GM13976 (cell line): ENCODE measurements around the gene BFSP1.

Experiments used
- DNase-seq: peaks from one replicate; pipeline ENCODE4 v3.0.0; 2012; ENCODE audit warnings: low spot score
- in situ Hi-C: fragments of 300-500 bp; cut with MboI; formaldehyde crosslinking; loops from one replicate; pipeline ENCODE4 v1.12.0; 2022; ENCODE audit warnings: low sequenced_read_pairs, mixed read lengths, inconsistent platforms; ENCODE audit not compliant: unreplicated experiment
- TF ChIP-seq, protein P1 (sequence below): IDR thresholded peaks from 2 replicates; pipeline ENCODE4 v1.5.1; 2012; ENCODE audit warnings: borderline replicate concordance, mild to moderate bottlenecking; ENCODE audit not compliant: insufficient read depth; ENCODE audit errors: extremely low read depth, missing control alignments, control extremely low read depth

BFSP1 gene

DNA sequence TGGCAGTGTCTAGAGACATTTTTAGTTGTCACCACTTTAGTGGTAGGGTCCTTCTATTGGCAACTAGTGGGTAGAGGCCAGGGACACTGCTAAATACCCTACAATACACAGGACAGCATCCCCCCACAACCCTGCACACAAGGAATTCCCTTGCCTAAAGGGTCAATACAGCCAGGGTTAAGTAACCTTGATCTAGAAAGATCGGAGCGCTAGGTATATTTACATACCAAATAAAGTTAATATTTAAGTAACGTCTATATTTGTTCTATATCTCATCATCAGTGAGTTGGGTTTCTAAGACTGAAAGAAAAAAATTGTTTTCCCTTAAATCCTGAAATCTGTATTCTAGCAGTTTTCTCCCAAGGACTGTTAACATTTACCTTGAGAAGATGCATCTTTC is 16.1 kb downstream of the BFSP1 start:
- in situ Hi-C loops = loop anchor here (25.0 kb wide), 1 partner anchor 747 kb away; no protein-coding TSS in a partner anchor
- no peak for DNase-seq
- TF ChIP-seq, protein P1, sequence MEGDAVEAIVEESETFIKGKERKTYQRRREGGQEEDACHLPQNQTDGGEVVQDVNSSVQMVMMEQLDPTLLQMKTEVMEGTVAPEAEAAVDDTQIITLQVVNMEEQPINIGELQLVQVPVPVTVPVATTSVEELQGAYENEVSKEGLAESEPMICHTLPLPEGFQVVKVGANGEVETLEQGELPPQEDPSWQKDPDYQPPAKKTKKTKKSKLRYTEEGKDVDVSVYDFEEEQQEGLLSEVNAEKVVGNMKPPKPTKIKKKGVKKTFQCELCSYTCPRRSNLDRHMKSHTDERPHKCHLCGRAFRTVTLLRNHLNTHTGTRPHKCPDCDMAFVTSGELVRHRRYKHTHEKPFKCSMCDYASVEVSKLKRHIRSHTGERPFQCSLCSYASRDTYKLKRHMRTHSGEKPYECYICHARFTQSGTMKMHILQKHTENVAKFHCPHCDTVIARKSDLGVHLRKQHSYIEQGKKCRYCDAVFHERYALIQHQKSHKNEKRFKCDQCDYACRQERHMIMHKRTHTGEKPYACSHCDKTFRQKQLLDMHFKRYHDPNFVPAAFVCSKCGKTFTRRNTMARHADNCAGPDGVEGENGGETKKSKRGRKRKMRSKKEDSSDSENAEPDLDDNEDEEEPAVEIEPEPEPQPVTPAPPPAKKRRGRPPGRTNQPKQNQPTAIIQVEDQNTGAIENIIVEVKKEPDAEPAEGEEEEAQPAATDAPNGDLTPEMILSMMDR = no peak

DNA sequence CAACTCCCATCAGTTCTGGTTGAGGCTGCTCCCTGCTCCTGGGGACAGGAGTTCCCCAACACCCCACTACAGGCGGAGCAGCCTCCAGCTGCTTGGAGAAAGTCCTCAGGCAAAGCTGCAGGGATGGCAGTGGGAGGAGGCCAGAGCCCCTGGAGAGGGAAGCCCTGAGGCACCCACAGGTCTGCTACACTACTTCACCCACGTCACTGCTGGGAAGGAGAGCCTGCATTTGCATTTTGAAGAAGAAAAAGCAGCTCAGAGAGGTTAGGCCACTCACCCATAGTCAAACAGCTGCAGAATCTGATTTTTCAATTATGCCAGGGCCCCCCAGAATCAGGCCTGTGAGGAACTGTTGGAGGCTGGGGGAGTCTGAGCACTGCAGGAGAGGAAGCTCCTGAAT is 17.2 kb downstream of the BFSP1 start:
- DNase-seq = no peak
- TF ChIP-seq, protein P1 = no peak
- in situ Hi-C loops = loop anchor here (25.0 kb wide), 1 partner anchor 748 kb away; no protein-coding TSS in a partner anchor

GRCh38 chr20:17511401-17511800 is 19.8 kb downstream of the BFSP1 start:
- in situ Hi-C loops = loop anchor here (25.0 kb wide), 1 partner anchor 751 kb away; no protein-coding TSS in a partner anchor
- DNase-seq = no peak
- TF ChIP-seq, protein P1 = no peak

DNA sequence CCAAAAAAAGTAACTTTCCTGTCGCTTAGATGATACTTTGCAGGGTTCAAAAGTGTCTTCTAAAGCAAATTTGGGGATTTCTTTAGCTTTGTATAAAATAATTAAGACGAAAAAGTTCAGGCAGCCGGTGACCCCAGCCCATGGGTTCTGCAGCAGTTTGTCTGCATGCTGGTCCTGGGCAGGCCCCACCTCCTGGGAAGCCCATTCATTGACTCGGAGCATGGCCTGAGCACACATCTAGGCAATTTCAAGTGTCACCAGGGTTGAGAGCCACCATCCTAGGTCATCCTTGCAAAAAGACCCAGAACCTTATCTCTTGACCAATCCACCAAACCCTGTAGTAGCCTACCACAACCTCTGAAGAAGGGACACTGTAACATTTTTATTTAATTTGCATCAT is 20.6 kb downstream of the BFSP1 start:
- in situ Hi-C loops = loop anchor here (25.0 kb wide), 1 partner anchor 752 kb away; no protein-coding TSS in a partner anchor
- no peak for DNase-seq

DNA sequence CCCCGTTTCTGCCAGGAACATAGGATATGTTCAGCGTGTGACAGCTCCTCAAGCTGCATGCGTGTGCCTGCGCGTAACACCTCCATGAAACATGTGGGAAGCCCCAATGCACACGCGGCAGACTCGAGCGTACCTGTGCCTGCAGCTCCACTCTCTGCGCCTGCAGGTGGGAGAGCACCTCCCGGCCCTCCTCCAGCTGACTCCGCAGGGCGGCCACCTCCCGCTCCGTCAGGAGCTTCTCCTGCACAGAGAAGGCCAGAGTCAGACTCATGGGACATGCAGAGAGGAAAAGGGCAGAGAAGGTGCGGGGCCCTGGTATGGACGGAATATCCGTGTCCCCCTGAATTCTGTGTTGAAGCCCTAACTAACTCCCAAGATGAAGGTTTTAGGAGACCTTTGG is 22.4 kb downstream of the BFSP1 start:
- in situ Hi-C loops = loop anchor here (25.0 kb wide), 1 partner anchor 754 kb away; no protein-coding TSS in a partner anchor
- no peak for DNase-seq
- TF ChIP-seq, protein P1 = no peak

More for the DNA sequence above, 20.6 kb downstream of the BFSP1 start:
- TF ChIP-seq, protein P1 = no peak

GRCh38 chr20:17507531-17507930 is 23.6 kb downstream of the BFSP1 start:
- TF ChIP-seq, protein P1 = no peak
- no peak for DNase-seq
- in situ Hi-C loops = loop anchor here (25.0 kb wide), 1 partner anchor 755 kb away; no protein-coding TSS in a partner anchor

- no peak for DNase-seq
- TF ChIP-seq, protein P1 = no peak
- in situ Hi-C loops = loop anchor here (25.0 kb wide), 1 partner anchor 755 kb away; no protein-coding TSS in a partner anchor
Measured at GRCh38 chr20:17507032-17507431, 24.1 kb downstream of the BFSP1 start.
